NOMO-1 treated with DMSO at 0.1 percent for 48 hours (cell line): ENCODE results near the gene EBI3.
"Not testable (repeated sequence)": the region's sequence is repeated elsewhere in the genome, so short reads cannot be mapped to it uniquely, and the experiment has no call there.

Experiments
- DNase-seq: peaks from one replicate; lab custom pipeline; 2025; ENCODE audit not compliant: unreplicated experiment; lab: John Stamatoyannopoulos, UW

EBI3 gene

GRCh38 chr19:4233282-4233853 is 4.0 kb downstream of the EBI3 start:
- DNase-seq = peak; percentile 25

- no peak for DNase-seq
These were observed 5.0 kb downstream of the EBI3 start for GRCh38 chr19:4234142-4234861.

- DNase-seq = no peak
These were observed 5.5 kb downstream of the EBI3 start for GRCh38 chr19:4234862-4235201.

GRCh38 chr19:4237510-4237909 is 8.2 kb downstream of the EBI3 start:
- not testable (repeated sequence) for DNase-seq

- no peak for DNase-seq
These were observed 9.5 kb downstream of the EBI3 start for GRCh38 chr19:4238831-4239230.

GRCh38 chr19:4241824-4242430 is 12.6 kb downstream of the EBI3 start:
- DNase-seq = peak; percentile 52

GRCh38 chr19:4245938-4246337 is 16.6 kb downstream of the EBI3 start:
- not testable (repeated sequence) for DNase-seq

GRCh38 chr19:4246767-4247593 is 17.7 kb downstream of the EBI3 start, which contains the start of gene YJU2:
Gene YJU2 (plus strand): TSS chr19:4247080. CDS start chr19:4247147, 67 bp downstream.
- peak; percentile 99 for DNase-seq

GRCh38 chr19:4256563-4256962 is 27.2 kb downstream of the EBI3 start:
- DNase-seq = no peak

- no peak for DNase-seq
These were observed 27.7 kb downstream of the EBI3 start for GRCh38 chr19:4257025-4257424.

- DNase-seq = no peak
These were observed 28.9 kb downstream of the EBI3 start for GRCh38 chr19:4258181-4258580.

GRCh38 chr19:4260613-4261191 is 31.4 kb downstream of the EBI3 start:
- DNase-seq = no peak

GRCh38 chr19:4264812-4265211 is 35.5 kb downstream of the EBI3 start:
- peak; percentile 11 for DNase-seq

GRCh38 chr19:4266253-4267000 is 37.1 kb downstream of the EBI3 start:
- peak; percentile 8 for DNase-seq

- DNase-seq = peak; percentile 21
These were observed 38.0 kb downstream of the EBI3 start for GRCh38 chr19:4267101-4267900.

GRCh38 chr19:4267901-4268815 is 38.8 kb downstream of the EBI3 start:
- no peak for DNase-seq

- DNase-seq = no peak
These were observed 39.6 kb downstream of the EBI3 start for GRCh38 chr19:4268816-4269430.

GRCh38 chr19:4272894-4273293 is 43.6 kb downstream of the EBI3 start:
- no peak for DNase-seq
